RWPE2 (cell line): ENCODE data around the gene ARAP1.

Source experiments
- ATAC-seq: fragments of 200-7000 bp; cut with Tn5 transposase; 3 replicates; pipeline ENCODE4 v1.9.1; 2021; ENCODE audit warnings: low read depth
- DNase-seq: peaks from one replicate; pipeline ENCODE4 v3.0.0-alpha.2; 2020; ENCODE audit warnings: low spot score
- H3K27ac ChIP-seq: fragments of 450-650 bp; 2 replicates; pipeline ENCODE4 v1.5.1; 2017; ENCODE audit warnings: mild to moderate bottlenecking; ENCODE audit not compliant: poor library complexity, severe bottlenecking
- H3K27me3 ChIP-seq: fragments of 250-450 bp; sonication (Bioruptor Pico); 2 replicates; pipeline ENCODE4 v1.5.1; 2021; ENCODE audit warnings: mild to moderate bottlenecking, moderate library complexity; ENCODE audit not compliant: insufficient read depth, poor library complexity, severe bottlenecking
- H3K36me3 ChIP-seq: fragments of 250-450 bp; sonication (Bioruptor Pico); 2 replicates; pipeline ENCODE4 v1.5.1; 2020; ENCODE audit warnings: low read depth, mild to moderate bottlenecking, moderate library complexity
- H3K4me1 ChIP-seq: fragments of 250-450 bp; sonication (Bioruptor Pico); 2 replicates; pipeline ENCODE4 v1.5.1; 2021; ENCODE audit warnings: mild to moderate bottlenecking, moderate library complexity; ENCODE audit not compliant: insufficient read depth, poor library complexity, severe bottlenecking
- H3K4me3 ChIP-seq: fragments of 250-450 bp; sonication (Bioruptor Pico); 2 replicates; pipeline ENCODE4 v1.5.1; 2021; ENCODE audit warnings: mild to moderate bottlenecking, moderate library complexity; ENCODE audit not compliant: severe bottlenecking
- H3K9me3 ChIP-seq: fragments of 250-450 bp; sonication (Bioruptor Pico); 2 replicates; pipeline ENCODE4 v1.5.1; 2021; ENCODE audit warnings: mild to moderate bottlenecking, moderate library complexity; ENCODE audit not compliant: severe bottlenecking
- TF ChIP-seq, protein P1 (sequence below): fragments of 450-650 bp; IDR thresholded peaks from one replicate; pipeline ENCODE4 v1.5.1; 2017; ENCODE audit warnings: mild to moderate bottlenecking, moderate library complexity; ENCODE audit not compliant: poor library complexity, severe bottlenecking

Gene ARAP1

DNA sequence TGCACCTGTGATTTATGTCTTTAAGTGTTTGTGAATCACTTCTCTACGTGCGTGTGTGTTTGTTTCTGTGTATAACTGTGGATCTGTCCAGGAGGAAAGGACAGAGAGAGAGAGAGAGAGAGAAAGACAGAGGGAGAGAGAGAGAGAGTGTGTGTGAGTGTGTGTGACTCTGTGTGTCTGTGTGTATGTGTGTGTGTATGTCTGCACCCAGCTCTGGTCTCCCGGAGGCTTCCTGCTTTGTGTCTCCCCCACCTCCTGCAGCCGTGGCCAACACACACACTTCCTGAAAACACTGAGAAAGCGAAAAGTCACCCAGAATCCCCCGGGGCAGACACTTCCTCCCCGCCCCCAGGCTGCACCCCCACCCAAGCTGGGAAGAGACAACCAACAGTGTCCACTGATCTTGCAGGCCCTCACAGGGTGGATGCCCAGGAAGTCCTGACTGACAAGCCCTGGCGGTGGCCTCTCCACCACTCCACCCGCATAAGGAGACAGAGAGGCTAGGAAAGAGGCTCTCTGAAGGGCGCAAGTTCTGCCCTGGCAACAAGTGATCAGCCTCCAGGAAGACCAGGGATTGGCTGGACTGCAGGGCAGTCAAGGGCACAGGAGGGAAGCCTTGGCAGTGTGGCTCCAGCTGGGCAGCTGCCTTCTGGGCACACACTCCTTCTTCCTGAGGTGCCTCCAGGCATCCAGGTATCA is 30.0 kb downstream of the ARAP1 start:
- ATAC-seq (peak; percentile 88), DNase-seq (peak; percentile 83)
- H3K27me3 ChIP-seq: no peaks in the 10 kb centered on the region
- H3K4me1 ChIP-seq: peaks cover 12% of the 10 kb centered on the region
- peak overlapping the region; percentile 79 for H3K27ac ChIP-seq
- TF ChIP-seq, protein P1, sequence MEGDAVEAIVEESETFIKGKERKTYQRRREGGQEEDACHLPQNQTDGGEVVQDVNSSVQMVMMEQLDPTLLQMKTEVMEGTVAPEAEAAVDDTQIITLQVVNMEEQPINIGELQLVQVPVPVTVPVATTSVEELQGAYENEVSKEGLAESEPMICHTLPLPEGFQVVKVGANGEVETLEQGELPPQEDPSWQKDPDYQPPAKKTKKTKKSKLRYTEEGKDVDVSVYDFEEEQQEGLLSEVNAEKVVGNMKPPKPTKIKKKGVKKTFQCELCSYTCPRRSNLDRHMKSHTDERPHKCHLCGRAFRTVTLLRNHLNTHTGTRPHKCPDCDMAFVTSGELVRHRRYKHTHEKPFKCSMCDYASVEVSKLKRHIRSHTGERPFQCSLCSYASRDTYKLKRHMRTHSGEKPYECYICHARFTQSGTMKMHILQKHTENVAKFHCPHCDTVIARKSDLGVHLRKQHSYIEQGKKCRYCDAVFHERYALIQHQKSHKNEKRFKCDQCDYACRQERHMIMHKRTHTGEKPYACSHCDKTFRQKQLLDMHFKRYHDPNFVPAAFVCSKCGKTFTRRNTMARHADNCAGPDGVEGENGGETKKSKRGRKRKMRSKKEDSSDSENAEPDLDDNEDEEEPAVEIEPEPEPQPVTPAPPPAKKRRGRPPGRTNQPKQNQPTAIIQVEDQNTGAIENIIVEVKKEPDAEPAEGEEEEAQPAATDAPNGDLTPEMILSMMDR: no peak
- H3K9me3 ChIP-seq: no peaks in the 10 kb centered on the region
- H3K36me3 ChIP-seq: peaks cover 10% of the 10 kb centered on the region
- peak overlapping the region; percentile 36 for H3K4me3 ChIP-seq

DNA sequence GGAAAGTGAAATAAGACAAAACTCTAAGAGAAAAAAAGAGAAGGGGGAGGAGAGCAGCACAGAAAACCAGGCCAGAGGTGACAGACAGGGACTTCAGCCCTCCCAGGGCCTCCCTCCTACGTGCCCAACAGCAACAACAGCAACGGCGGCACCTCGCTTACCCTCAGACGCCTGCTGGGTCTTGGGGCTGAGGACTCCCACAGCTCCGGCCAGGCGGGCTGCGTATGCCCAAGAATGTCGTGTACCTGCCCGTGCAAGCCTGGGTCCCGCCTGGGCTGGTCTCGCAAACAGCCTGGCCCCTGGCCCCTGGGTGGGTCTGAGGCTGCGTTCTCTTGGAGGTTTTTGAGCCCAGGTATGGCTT is 30.5 kb downstream of the ARAP1 start:
- ATAC-seq (peak; percentile 51), DNase-seq (no peak)
- H3K27ac ChIP-seq: peak overlapping the region; percentile 79
- H3K27me3 ChIP-seq: no peaks in the 10 kb centered on the region
- H3K4me1 ChIP-seq: peaks cover 12% of the 10 kb centered on the region
- peaks cover 10% of the 10 kb centered on the region for H3K36me3 ChIP-seq
- H3K9me3 ChIP-seq: no peaks in the 10 kb centered on the region
- peak overlapping the region; percentile 36 for H3K4me3 ChIP-seq
- TF ChIP-seq, protein P1: no peak

DNA sequence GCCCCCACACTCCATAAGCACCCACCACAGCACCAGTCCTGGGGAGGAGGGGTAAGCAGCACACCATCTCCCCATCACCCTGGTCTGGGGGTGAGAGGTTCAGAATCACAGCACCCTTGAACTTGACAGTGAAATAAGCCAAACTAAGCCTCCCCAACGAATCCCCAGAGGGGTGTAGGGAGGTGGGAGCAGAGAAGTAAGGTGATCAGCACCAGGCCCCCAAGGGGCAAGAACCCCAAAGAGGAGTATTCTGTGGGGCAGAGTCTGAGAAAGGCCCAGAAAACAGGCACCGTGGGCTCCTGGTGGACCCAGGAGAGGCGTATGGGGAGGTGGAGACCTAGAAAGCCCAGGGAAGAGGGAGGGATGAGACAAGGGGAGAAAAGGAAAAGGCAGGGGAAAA is 30.9 kb downstream of the ARAP1 start:
- peak overlapping the region; percentile 79 for H3K27ac ChIP-seq
- peak overlapping the region; percentile 36 for H3K4me3 ChIP-seq
- no peaks in the 10 kb centered on the region for H3K27me3 ChIP-seq
- no peak for ATAC-seq
- H3K9me3 ChIP-seq: no peaks in the 10 kb centered on the region
- H3K4me1 ChIP-seq: peaks cover 12% of the 10 kb centered on the region
- peaks cover 11% of the 10 kb centered on the region for H3K36me3 ChIP-seq
- TF ChIP-seq, protein P1: no peak
- no peak for DNase-seq

DNA sequence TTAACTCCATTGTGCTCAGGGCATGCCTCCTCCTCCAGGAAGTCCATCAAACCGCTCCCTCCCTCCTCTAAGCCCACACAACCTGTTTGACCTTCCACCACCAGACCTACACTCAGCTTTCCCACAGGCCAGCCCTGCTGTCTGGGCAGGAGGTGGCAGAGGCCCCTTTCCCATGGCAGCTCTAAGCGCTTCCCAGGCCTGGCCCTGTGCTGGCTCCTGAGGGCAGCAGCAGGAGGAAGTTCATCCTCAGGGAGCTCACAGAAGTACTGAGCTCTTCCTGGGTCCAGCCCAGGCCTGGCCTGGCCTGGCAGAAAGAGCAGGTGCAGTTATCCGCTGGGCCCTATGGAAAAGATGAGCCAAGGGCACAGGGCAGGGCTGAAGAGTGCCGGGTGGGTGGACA is 31.4 kb downstream of the ARAP1 start:
- no peak for ATAC-seq
- TF ChIP-seq, protein P1: no peak
- Histone ChIP-seq H3K9me3 (no peaks in the 10 kb centered on the region), H3K4me3 (peak overlapping the region; percentile 36), H3K27ac (peak overlapping the region; percentile 79), H3K27me3 (no peaks in the 10 kb centered on the region), H3K36me3 (peaks cover 13% of the 10 kb centered on the region), H3K4me1 (peaks cover 12% of the 10 kb centered on the region)
- no peak for DNase-seq

DNA sequence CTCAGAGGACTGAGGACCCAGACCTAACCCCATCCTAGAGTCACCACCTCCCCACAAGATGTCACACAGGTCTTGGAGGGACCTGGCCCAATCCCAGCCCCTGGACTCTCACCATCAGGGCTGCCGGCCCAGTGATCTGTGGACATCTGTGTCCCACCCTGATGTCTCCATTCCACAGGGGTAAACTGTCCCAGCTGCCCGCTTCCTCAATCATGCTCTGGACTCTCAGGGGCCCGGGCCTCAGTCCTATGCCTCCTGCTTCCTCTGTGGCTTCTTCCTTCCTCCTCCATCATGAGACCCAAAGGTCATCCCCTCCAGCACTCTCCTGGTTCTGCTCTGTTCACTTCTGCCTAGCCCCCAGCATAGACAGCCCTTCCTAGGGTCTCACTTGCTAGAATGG is 32.2 kb downstream of the ARAP1 start:
- TF ChIP-seq, protein P1: no peak
- no peaks in the 10 kb centered on the region for H3K9me3 ChIP-seq
- H3K4me1 ChIP-seq: peaks cover 11% of the 10 kb centered on the region
- no peak overlapping the region for H3K27ac ChIP-seq
- no peak overlapping the region for H3K4me3 ChIP-seq
- ATAC-seq: no peak
- H3K27me3 ChIP-seq: no peaks in the 10 kb centered on the region
- DNase-seq: no peak
- peaks cover 15% of the 10 kb centered on the region for H3K36me3 ChIP-seq
